HG02938 (cell line): ENCODE data around the gene KIF5B.

ENCODE experiments used
- ATAC-seq: cut with Tn5 transposase; IDR thresholded peaks from one replicate; pipeline ENCODE4 v1.9.1; 2021; ENCODE audit warnings: mild to moderate bottlenecking, moderate library complexity; ENCODE audit not compliant: unreplicated experiment

KIF5B gene

GRCh38 chr10:31962826-31963588 is 93.2 kb downstream of the KIF5B start:
- no peak for ATAC-seq

GRCh38 chr10:31961277-31962074 is 94.7 kb downstream of the KIF5B start:
- no peak for ATAC-seq

- no peak for ATAC-seq
Measured at GRCh38 chr10:31959461-31960173, 96.6 kb downstream of the KIF5B start.
